HG03354 (cell line): Measurements from ENCODE around the gene SHC3.

ENCODE experiments used
- ATAC-seq: cut with Tn5 transposase; IDR thresholded peaks from one replicate; pipeline ENCODE4 v1.9.1; 2021; ENCODE audit warnings: mild to moderate bottlenecking; ENCODE audit not compliant: unreplicated experiment, poor library complexity, severe bottlenecking

The SHC3 gene

GRCh38 chr9:89011683-89012082 lies 166.9 kb downstream of the SHC3 start:
- ATAC-seq: no peak

GRCh38 chr9:89010526-89011111 lies 168.0 kb downstream of the SHC3 start:
- no peak for ATAC-seq

- ATAC-seq: no peak
Measured at GRCh38 chr9:89010056-89010455, 168.6 kb downstream of the SHC3 start.

GRCh38 chr9:89009546-89009840 lies 169.1 kb downstream of the SHC3 start:
- ATAC-seq: no peak

- ATAC-seq: no peak
Measured at GRCh38 chr9:89008744-89009545, 169.7 kb downstream of the SHC3 start.

- no peak for ATAC-seq
Measured at GRCh38 chr9:89008055-89008743, 170.4 kb downstream of the SHC3 start.

- ATAC-seq: no peak
Measured at GRCh38 chr9:89006996-89007967, 171.3 kb downstream of the SHC3 start.

- ATAC-seq: no peak
Measured at GRCh38 chr9:89006267-89006666, 172.4 kb downstream of the SHC3 start.

- no peak for ATAC-seq
Measured at GRCh38 chr9:89005323-89005722, 173.3 kb downstream of the SHC3 start.

GRCh38 chr9:89002987-89003386 lies 175.6 kb downstream of the SHC3 start:
- ATAC-seq: no peak

- ATAC-seq: no peak
Measured at GRCh38 chr9:89001917-89002540, 176.6 kb downstream of the SHC3 start.

GRCh38 chr9:89000973-89001916 lies 177.4 kb downstream of the SHC3 start:
- peak; percentile 85 for ATAC-seq

- ATAC-seq: no peak
Measured at GRCh38 chr9:89000371-89000781, 178.2 kb downstream of the SHC3 start.

- no peak for ATAC-seq
Measured at GRCh38 chr9:88998911-88999310, 179.7 kb downstream of the SHC3 start.

GRCh38 chr9:88998503-88998902 lies 180.1 kb downstream of the SHC3 start:
- no peak for ATAC-seq

GRCh38 chr9:88997646-88998045 lies 181.0 kb downstream of the SHC3 start:
- ATAC-seq: no peak

GRCh38 chr9:88996921-88997235 lies 181.7 kb downstream of the SHC3 start:
- ATAC-seq: no peak

- no peak for ATAC-seq
Measured at GRCh38 chr9:88996046-88996920, 182.3 kb downstream of the SHC3 start.
